HepG2 (cell line): Measurements from ENCODE around the gene MYO1E. TPM values are rescaled to one million over a fixed set of nuclear protein-coding genes. Genes with fewer than 3 reads are reported as not detected.

Experiments
- JARID2 ChIP-seq: sonication (generic); formaldehyde crosslinking; IDR thresholded peaks from 2 replicates; pipeline ENCODE4 v1.8.1; 2023; ENCODE audit warnings: missing genetic modification reagents, inconsistent platforms; ENCODE audit not compliant: insufficient replicate concordance
- NAIF1 ChIP-seq: sonication (generic); formaldehyde crosslinking; IDR thresholded peaks from 2 replicates; pipeline ENCODE4 v1.5.0; 2020; ENCODE audit warnings: mild to moderate bottlenecking, missing genetic modification reagents, borderline replicate concordance
- ZNF30 ChIP-seq: sonication (generic); formaldehyde crosslinking; IDR thresholded peaks from 2 replicates; pipeline ENCODE4 v1.5.0; 2020; ENCODE audit warnings: mild to moderate bottlenecking, missing genetic modification reagents
- ZNF34 ChIP-seq: sonication (generic); formaldehyde crosslinking; IDR thresholded peaks from 2 replicates; pipeline ENCODE4 v1.4.0; 2020; ENCODE audit warnings: mild to moderate bottlenecking, missing genetic modification reagents, borderline replicate concordance
- polyA plus RNA-seq, 8 experiments: library from polyadenylated mRNA; depleted of rRNA in 3 of 8; stranded (reverse) in 7 of 8; unstranded in 1 of 8; fragments of >200 nt; fragmentation: Illumina TruSeq in 4 of 8; extraction: Trizol in 4 of 8; gene quantifications; 2 replicates each; pipeline versions ENCODE4 v1.2.1 to v1.2.3, GENCODE V29; 2011 to 2016; ENCODE audit warnings: low read depth in 4 of 8, missing spikeins in 1 of 8, mixed read lengths in 1 of 8; ENCODE audit not compliant: insufficient read depth in 1 of 8
- total RNA-seq, 5 experiments: library from RNA; depleted of rRNA; stranded (reverse); fragments of >200 nt; fragmentation: Illumina TruSeq; extraction: Trizol; gene quantifications; 2 replicates each; pipeline ENCODE4 v1.2.3, GENCODE V29; 2016; ENCODE audit warnings: low read depth in 1 of 5
- TF ChIP-seq, protein P1 (sequence below): sonication (generic); formaldehyde crosslinking; IDR thresholded peaks from 2 replicates; pipeline ENCODE4 v1.8.0; 2022; ENCODE audit warnings: missing genetic modification reagents, mild to moderate bottlenecking, inconsistent platforms, borderline replicate concordance
- TF ChIP-seq, protein P2 (sequence below): IDR thresholded peaks from 2 replicates; pipeline ENCODE4 v1.6.1; 2016; ENCODE audit warnings: missing compliant biosample characterization, missing genetic modification reagents, borderline replicate concordance
- TF ChIP-seq, protein P3 (sequence below): sonication (generic); formaldehyde crosslinking; IDR thresholded peaks from 2 replicates; pipeline ENCODE4 v1.5.0; 2020; ENCODE audit warnings: mild to moderate bottlenecking, missing genetic modification reagents
- TF ChIP-seq, protein P4 (sequence below), 2 experiments: fragments of 450-650 bp in 1 of 2; sonication (generic) in 1 of 2; formaldehyde crosslinking in 1 of 2; IDR thresholded peaks; 2 replicates each; pipeline versions ENCODE4 v1.6.1 to v1.8.0; 2016 to 2022; ENCODE audit warnings: antibody characterized with exemption in 1 of 2, mild to moderate bottlenecking in 1 of 2, missing genetic modification reagents in 1 of 2

MYO1E gene
- total and polyA plus RNA-seq, 2 of the 13 experiments (the other 11 are each of a cell fraction or from before 2014, with no cell fraction given) = 15.7 to 25.1 TPM

DNA sequence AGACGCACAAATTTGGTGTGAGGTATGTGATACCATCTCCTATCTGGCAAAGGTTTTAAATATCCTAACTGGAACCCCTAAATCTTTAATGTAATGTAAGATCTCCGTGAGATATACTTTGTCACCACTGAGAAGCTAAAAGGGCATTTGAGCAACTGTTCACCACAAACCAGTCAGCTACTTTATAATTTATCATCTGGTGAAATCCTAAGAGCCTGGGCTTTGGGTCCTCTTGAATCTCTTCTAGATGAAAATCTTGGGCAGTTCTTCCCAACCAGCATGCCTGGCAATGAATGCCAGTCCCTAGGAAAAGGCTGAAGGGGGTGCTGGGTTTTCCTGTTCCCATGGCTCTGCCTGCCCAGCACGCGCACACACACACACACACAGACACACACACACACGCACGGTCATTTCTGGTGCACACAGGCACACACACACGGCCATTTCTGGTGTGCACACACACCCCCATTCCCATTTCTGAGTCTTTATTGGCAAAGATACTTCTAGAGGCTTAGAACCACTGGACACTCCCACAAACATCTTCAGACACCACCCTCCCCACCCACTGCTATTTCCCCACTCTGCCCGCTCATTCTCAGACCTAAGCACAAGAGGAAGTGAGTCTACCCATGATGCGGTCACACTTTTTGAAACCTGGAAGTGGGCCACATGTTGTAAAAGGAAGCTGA lies 72.6 kb downstream of the MYO1E start (continued):
- TF ChIP-seq, protein P1, sequence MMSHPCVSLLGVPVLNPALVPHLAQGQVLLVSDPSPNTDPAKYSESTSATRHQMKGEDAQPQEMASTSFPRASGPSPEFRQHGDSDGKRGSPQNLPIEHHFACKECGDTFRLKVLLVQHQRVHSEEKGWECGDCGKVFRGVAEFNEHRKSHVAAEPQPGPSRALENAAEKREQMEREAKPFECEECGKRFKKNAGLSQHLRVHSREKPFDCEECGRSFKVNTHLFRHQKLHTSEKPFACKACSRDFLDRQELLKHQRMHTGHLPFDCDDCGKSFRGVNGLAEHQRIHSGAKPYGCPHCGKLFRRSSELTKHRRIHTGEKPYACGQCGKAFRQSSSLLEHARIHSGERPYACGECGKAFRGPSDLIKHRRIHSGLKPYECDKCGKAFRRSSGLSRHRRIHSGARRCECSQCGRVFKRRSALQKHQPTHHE = no peak
- TF ChIP-seq, protein P2, sequence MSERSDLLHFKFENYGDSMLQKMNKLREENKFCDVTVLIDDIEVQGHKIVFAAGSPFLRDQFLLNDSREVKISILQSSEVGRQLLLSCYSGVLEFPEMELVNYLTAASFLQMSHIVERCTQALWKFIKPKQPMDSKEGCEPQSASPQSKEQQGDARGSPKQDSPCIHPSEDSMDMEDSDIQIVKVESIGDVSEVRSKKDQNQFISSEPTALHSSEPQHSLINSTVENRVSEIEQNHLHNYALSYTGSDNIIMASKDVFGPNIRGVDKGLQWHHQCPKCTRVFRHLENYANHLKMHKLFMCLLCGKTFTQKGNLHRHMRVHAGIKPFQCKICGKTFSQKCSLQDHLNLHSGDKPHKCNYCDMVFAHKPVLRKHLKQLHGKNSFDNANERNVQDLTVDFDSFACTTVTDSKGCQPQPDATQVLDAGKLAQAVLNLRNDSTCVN (CRISPR knock-in tag) = no peak
- TF ChIP-seq ZNF30 (no peak), JARID2 (CRISPR knock-in tag) (no peak), NAIF1 (CRISPR knock-in tag) (no peak), ZNF34 (no peak)
- TF ChIP-seq, protein P3, sequence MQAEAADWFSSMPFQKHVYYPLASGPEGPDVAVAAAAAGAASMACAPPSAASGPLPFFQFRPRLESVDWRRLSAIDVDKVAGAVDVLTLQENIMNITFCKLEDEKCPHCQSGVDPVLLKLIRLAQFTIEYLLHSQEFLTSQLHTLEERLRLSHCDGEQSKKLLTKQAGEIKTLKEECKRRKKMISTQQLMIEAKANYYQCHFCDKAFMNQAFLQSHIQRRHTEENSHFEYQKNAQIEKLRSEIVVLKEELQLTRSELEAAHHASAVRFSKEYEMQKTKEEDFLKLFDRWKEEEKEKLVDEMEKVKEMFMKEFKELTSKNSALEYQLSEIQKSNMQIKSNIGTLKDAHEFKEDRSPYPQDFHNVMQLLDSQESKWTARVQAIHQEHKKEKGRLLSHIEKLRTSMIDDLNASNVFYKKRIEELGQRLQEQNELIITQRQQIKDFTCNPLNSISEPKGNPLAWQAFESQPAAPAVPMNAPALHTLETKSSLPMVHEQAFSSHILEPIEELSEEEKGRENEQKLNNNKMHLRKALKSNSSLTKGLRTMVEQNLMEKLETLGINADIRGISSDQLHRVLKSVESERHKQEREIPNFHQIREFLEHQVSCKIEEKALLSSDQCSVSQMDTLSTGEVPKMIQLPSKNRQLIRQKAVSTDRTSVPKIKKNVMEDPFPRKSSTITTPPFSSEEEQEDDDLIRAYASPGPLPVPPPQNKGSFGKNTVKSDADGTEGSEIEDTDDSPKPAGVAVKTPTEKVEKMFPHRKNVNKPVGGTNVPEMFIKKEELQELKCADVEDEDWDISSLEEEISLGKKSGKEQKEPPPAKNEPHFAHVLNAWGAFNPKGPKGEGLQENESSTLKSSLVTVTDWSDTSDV (CRISPR knock-in tag) = no peak
- TF ChIP-seq, protein P4, sequence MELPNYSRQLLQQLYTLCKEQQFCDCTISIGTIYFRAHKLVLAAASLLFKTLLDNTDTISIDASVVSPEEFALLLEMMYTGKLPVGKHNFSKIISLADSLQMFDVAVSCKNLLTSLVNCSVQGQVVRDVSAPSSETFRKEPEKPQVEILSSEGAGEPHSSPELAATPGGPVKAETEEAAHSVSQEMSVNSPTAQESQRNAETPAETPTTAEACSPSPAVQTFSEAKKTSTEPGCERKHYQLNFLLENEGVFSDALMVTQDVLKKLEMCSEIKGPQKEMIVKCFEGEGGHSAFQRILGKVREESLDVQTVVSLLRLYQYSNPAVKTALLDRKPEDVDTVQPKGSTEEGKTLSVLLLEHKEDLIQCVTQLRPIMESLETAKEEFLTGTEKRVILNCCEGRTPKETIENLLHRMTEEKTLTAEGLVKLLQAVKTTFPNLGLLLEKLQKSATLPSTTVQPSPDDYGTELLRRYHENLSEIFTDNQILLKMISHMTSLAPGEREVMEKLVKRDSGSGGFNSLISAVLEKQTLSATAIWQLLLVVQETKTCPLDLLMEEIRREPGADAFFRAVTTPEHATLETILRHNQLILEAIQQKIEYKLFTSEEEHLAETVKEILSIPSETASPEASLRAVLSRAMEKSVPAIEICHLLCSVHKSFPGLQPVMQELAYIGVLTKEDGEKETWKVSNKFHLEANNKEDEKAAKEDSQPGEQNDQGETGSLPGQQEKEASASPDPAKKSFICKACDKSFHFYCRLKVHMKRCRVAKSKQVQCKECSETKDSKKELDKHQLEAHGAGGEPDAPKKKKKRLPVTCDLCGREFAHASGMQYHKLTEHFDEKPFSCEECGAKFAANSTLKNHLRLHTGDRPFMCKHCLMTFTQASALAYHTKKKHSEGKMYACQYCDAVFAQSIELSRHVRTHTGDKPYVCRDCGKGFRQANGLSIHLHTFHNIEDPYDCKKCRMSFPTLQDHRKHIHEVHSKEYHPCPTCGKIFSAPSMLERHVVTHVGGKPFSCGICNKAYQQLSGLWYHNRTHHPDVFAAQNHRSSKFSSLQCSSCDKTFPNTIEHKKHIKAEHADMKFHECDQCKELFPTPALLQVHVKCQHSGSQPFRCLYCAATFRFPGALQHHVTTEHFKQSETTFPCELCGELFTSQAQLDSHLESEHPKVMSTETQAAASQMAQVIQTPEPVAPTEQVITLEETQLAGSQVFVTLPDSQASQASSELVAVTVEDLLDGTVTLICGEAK (IDR thresholded peaks at IDR 0.05) = no peak
- TF ChIP-seq, protein P4 (CRISPR knock-in tag; IDR thresholded peaks at IDR 0.05) = no peak
